ENCODE measurements around the gene NPAS1.
A peak's percentile ranks its signal among the peaks of the same experiment; 100 is the strongest.
"Not testable (repeated sequence)": the region's sequence is repeated elsewhere in the genome, so short reads cannot be mapped to it uniquely, and the experiment has no call there.

NPAS1 gene

DNA sequence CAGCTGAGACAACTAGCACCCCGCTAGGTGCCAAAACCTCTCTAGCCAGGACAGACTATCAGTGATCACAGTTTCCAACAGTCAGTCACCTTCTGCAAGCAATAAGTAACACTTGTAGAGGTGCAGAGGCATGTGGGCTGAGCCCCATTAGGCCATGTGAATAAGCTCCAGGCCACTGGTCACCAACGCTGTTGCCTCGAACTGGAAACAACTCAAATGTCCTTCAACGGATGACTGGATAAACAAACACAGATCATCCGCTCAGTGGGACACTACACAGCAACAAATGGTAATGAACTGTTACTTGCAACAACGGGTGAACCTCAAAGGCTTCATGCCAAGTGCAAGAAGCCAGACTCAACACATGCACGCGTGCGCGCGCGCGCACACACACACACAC lies 56.3 kb downstream of the NPAS1 start:
- DNase-seq (ENCODE audit: low read depth in 2 of 2): no peak

DNA sequence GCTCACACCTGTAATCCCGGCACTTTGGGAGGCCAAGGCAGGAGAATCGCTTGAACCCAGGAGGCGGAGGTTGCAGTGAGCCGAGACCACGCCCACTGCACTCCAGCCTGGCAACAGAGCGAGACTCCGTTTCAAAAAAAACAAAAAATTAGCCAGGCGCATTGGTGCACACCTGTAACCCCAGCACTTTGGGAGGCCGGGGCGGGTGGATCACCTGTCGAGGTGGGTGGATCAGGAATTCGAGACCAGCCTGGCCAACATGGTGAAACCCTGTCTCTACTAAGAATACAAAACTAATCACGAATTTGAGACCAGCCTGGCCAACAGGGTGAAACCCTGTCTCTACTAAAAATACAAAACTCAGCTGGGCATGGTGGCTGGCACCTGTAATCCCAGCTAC lies 58.7 kb downstream of the NPAS1 start:
- DNase-seq (ENCODE audit: low read depth in 2 of 2): not testable (repeated sequence)

DNA sequence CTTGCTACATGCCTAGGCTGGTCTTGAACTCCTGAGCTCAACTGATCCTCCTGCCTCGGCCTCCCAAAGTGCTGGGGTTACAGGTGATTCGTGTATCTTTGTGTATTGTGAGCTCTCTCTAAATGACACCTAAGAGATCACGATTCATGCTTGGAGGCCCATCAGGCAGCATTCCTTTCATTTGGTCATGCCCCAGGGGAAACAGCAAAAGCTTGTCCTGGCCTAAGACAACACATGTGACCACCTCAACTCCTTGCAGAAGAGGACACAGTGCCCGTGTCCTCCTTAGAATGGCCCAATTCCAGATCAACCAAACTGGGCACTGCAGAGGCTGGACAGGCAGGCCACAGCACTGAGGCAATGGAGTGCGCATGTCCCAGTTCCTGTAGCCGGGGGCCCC lies 61.5 kb downstream of the NPAS1 start:
- DNase-seq (ENCODE audit: low read depth in 2 of 2): no peak

DNA sequence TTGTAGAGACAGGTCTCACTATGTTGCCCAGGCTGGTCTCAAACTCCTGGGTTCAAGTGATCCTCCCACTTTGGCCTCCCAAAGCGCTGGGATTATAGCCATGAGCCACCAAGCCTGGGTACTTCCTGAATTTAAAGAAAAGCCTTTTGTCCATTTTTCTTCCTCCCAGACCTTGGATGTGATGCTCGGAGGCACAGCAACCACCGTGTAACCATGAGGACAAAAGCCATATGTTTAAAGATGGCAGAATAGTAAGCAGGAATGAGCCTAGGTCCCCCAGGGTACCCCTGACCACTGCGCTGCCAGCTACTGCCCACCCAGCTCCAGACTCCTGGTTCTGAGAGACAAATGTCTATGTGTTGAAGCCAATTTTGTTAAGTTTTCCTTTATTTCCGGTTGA lies 62.9 kb downstream of the NPAS1 start:
- no peak for DNase-seq (ENCODE audit: low read depth in 2 of 2)

DNA sequence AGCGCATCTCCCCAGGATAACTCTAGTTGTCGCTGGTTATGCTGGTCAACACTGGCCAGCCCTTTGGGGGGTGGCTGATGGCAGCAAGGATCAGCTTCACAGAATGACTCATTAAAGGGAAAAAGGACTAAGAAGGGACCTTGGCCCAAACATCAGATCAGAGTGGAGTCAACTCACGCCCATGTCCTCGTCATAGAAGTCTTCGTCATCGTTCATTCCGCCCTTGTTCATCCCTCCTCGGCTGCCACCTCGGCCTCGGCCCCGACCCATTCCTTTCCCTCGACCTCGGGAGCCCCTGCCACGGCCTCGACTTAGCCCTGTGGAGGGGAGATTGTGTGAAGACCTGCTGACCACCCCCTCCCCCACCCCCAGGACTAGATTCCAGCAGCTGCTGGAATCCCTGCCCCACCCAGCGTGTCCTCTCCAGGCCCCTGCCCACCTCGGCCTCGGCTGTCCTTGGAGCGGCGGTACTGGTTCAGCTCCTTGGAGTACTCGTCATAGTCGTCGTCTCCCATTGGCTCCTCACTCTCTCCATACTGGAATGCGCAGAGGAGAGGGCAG lies 65.3 kb downstream of the NPAS1 start:
- no peak for DNase-seq (ENCODE audit: low read depth in 2 of 2)

DNA sequence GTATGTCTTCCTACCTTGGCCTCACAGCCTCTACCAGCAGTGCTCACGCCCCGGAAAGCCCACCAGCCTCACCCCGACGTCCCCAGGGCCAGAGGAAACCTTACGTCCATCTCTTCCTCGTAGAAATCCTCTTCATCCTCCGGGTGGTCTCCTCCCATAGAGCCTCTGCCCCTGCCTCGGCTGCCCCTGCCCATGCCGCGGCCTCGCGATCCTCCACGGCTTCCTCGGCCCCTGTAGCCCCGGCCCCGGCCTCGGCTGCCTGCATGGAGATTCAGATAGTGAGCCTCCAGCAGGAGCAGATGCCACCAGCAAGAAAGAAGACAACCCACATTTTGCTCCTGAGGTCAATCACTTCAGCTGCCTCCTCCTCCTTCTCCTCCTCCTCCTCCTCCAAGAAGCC lies 66.6 kb downstream of the NPAS1 start:
- no peak for DNase-seq (ENCODE audit: low read depth in 2 of 2)

DNA sequence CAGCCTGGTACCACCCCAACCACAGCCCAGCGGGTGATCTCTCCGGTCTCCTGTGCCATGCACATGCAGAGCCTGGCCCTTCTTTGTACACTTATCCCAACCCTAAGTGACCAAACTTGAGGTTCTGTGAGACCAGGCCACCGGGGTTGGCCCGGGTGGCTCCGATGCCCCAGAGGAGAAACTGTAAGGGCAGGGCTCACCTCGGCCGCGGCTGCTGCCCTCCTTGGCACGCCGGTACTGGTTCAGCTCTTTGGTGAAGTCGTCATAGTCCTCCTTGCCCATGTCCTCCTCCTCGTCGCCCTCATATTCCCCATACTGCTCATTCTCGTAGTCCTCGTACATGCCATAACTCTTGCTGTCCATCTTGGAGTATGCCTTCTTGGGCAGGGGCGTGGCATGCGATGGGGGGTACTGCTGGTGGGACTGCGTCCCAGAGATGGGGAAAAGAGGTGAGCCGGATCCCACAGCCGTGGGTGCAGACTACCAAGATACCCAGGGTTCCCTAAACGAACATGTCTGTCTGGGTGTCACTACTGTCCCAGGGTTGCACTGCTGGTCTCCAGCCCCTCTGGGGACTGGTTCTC lies 70.2 kb downstream of the NPAS1 start:
- DNase-seq (ENCODE audit: low read depth in 2 of 2): no peak

DNA sequence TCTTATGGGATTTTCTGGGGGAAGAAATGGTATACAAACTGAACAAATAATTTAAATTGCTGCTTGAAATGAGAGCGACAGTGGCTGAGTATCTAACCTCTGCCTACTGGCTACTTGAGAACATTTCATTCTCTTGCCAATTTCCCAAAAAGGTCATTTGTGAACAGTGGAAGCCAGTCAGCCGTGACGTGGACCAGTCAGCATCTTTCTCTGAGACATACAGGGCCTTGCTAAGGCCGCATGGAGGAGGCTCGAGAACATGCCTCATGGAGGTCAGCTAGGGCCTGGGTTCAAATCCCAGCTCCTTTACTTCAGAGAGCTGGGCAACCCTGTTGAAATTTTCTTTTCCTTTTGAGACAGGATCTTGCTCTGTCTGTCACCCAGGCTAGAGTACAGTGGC lies 73.6 kb downstream of the NPAS1 start:
- DNase-seq (ENCODE audit: low read depth in 2 of 2): no peak

DNA sequence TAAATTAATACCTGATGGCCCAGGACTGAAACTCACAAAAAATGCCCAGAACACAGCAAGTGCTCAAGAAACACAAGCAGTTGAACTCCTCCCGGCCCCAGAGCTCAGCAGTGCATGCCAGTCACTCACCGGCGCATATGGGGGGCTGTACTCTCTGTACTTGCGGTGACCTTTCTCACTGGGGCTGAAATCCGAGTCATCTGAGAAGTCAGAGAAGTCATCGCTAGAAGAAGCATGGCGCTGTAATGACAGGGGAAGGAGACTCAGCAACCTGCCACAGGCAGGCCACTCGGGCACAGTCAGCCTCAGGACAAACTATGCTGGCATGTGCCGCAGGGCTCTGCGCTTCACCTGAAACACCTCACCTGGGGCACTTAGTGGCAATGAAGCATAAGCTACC lies 74.2 kb downstream of the NPAS1 start:
- peak; percentile 60 to 65 for DNase-seq (ENCODE audit: low read depth in 2 of 2)

DNA sequence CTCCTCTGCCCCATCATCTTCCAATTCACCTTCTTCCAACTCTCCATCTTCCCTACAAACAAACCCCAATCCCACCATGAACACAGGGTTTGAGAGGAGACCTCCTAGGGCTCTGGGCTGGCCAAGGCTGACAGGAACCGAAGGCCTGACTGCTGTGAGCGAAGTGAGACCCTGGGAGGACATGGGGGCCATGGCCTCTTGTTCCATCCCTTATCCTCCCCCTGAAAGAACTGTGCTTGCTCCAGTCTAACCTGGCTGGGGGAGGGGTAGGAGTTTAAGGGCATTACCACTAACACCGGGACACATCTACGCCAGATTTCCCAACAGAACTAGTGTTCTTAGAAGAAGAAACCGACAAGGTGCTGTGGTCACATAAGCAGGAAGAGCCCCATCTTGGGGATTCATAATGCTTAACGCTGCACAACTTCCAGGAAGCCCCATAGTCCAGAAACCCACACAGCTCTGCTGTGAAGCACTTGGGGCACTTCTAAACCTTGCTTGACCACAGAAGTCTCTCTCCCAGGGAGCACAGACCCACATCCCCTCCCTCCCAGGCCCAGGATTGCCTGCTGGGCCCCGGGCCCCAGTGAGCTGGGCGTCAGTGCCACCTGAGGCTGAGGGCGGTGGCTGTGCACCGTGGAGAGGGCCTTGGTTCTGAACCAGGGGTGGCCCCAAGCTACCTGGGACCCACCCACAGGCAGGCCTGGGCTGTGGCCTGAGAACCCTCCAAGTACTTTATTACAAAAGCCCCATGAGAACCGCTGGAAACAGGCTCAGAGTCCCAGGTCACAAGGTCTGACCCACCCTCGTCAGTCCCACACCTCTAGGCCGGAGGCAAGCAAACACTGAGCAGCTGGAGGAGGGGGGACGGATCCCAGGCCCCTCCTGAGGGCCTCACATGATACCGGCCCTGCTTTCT lies 75.2 kb downstream of the NPAS1 start:
- peak; percentile 50 to 55 for DNase-seq (ENCODE audit: low read depth in 2 of 2)
